GM19025 (cell line): ENCODE data around the gene SMIM23.

Source experiments
- ATAC-seq: cut with Tn5 transposase; IDR thresholded peaks from one replicate; pipeline ENCODE4 v1.9.1; 2021; ENCODE audit warnings: mild to moderate bottlenecking, low read depth, moderate library complexity; ENCODE audit not compliant: unreplicated experiment

Gene SMIM23

GRCh38 chr5:171785517-171785916 is at the start of gene SMIM23:
Gene SMIM23, plus strand, starts transcription at chr5:171785817. Its CDS starts 55 bp downstream, at chr5:171785872.
- ATAC-seq = no peak

- no peak for ATAC-seq
These were observed 48.4 kb upstream of the SMIM23 start for GRCh38 chr5:171736976-171737891.

- ATAC-seq = no peak
These were observed 47.1 kb upstream of the SMIM23 start for GRCh38 chr5:171738501-171738900.

GRCh38 chr5:171739271-171739670 is 46.3 kb upstream of the SMIM23 start:
- no peak for ATAC-seq

- ATAC-seq = no peak
These were observed 42.1 kb upstream of the SMIM23 start for GRCh38 chr5:171743436-171744076.

- ATAC-seq = no peak
These were observed 41.4 kb upstream of the SMIM23 start for GRCh38 chr5:171744264-171744663.

GRCh38 chr5:171744882-171745281 is 40.7 kb upstream of the SMIM23 start:
- no peak for ATAC-seq

GRCh38 chr5:171745602-171746001 is 40.0 kb upstream of the SMIM23 start:
- ATAC-seq = no peak

- no peak for ATAC-seq
These were observed 38.4 kb upstream of the SMIM23 start for GRCh38 chr5:171747061-171747859.

GRCh38 chr5:171748720-171749119 is 36.9 kb upstream of the SMIM23 start:
- no peak for ATAC-seq

- ATAC-seq = no peak
These were observed 36.3 kb upstream of the SMIM23 start for GRCh38 chr5:171749365-171749764.

- no peak for ATAC-seq
These were observed 35.3 kb upstream of the SMIM23 start for GRCh38 chr5:171750311-171750788.

- no peak for ATAC-seq
These were observed 30.2 kb upstream of the SMIM23 start for GRCh38 chr5:171755354-171755821.

GRCh38 chr5:171757853-171758535 is 27.6 kb upstream of the SMIM23 start:
- ATAC-seq = no peak

GRCh38 chr5:171759777-171760176 is 25.8 kb upstream of the SMIM23 start:
- no peak for ATAC-seq

- no peak for ATAC-seq
These were observed 23.5 kb upstream of the SMIM23 start for GRCh38 chr5:171762021-171762608.

- no peak for ATAC-seq
These were observed 22.7 kb upstream of the SMIM23 start for GRCh38 chr5:171762903-171763302.

- no peak for ATAC-seq
These were observed 21.4 kb upstream of the SMIM23 start for GRCh38 chr5:171764265-171764664.

GRCh38 chr5:171766875-171767274 is 18.7 kb upstream of the SMIM23 start:
- no peak for ATAC-seq

GRCh38 chr5:171770153-171770552 is 15.5 kb upstream of the SMIM23 start:
- ATAC-seq = no peak
